UCSD-AML1 (cell line): ENCODE results near the gene CDKN1A.
A peak's percentile ranks its signal among the peaks of the same experiment; 100 is the strongest.
"Not testable (repeated sequence)": the region's sequence is repeated elsewhere in the genome, so short reads cannot be mapped to it uniquely, and the experiment has no call there.

ENCODE experiments used
- DNase-seq: peaks from one replicate; lab custom pipeline; 2025; ENCODE audit not compliant: unreplicated experiment; lab: John Stamatoyannopoulos, UW

The CDKN1A gene

GRCh38 chr6:36695414-36695813, 16.9 kb downstream of the CDKN1A start:
- no peak for DNase-seq

- DNase-seq = peak; percentile 64
Observed at GRCh38 chr6:36697481-36697903, 19.0 kb downstream of the CDKN1A start, which contains the start of gene RAB44. RAB44 (plus strand) TSS chr6:36697826; CDS start chr6:36704236, 6,410 bp downstream.

GRCh38 chr6:36698196-36698595, 19.7 kb downstream of the CDKN1A start:
- no peak for DNase-seq

- DNase-seq = no peak
Observed at GRCh38 chr6:36698871-36699271, 20.4 kb downstream of the CDKN1A start.

- DNase-seq = no peak
Observed at GRCh38 chr6:36699348-36699747, 20.8 kb downstream of the CDKN1A start.

- DNase-seq = no peak
Observed at GRCh38 chr6:36700071-36700812, 21.7 kb downstream of the CDKN1A start.

- no peak for DNase-seq
Observed at GRCh38 chr6:36700831-36701230, 22.3 kb downstream of the CDKN1A start.

- no peak for DNase-seq
Observed at GRCh38 chr6:36701401-36701991, 23.0 kb downstream of the CDKN1A start.

GRCh38 chr6:36702656-36703055, 24.1 kb downstream of the CDKN1A start:
- no peak for DNase-seq

- DNase-seq = no peak
Observed at GRCh38 chr6:36703081-36703606, 24.6 kb downstream of the CDKN1A start.

- DNase-seq = no peak
Observed at GRCh38 chr6:36703982-36704381, 25.5 kb downstream of the CDKN1A start.

GRCh38 chr6:36704961-36705577, 26.6 kb downstream of the CDKN1A start:
- not testable (repeated sequence) for DNase-seq

- no peak for DNase-seq
Observed at GRCh38 chr6:36706339-36706738, 27.8 kb downstream of the CDKN1A start.

GRCh38 chr6:36712816-36713215, 34.3 kb downstream of the CDKN1A start:
- no peak for DNase-seq

- no peak for DNase-seq
Observed at GRCh38 chr6:36713846-36714245, 35.3 kb downstream of the CDKN1A start.

- no peak for DNase-seq
Observed at GRCh38 chr6:36714511-36714910, 36.0 kb downstream of the CDKN1A start.

- DNase-seq = no peak
Observed at GRCh38 chr6:36715469-36715868, 37.0 kb downstream of the CDKN1A start.

GRCh38 chr6:36716476-36717093, 38.1 kb downstream of the CDKN1A start:
- no peak for DNase-seq

GRCh38 chr6:36717231-36717825, 38.8 kb downstream of the CDKN1A start:
- no peak for DNase-seq

GRCh38 chr6:36717871-36718540, 39.5 kb downstream of the CDKN1A start:
- DNase-seq = no peak

GRCh38 chr6:36718560-36718959, 40.0 kb downstream of the CDKN1A start:
- DNase-seq = no peak
